ENCODE data around the gene MEF2C.

The MEF2C gene

DNA sequence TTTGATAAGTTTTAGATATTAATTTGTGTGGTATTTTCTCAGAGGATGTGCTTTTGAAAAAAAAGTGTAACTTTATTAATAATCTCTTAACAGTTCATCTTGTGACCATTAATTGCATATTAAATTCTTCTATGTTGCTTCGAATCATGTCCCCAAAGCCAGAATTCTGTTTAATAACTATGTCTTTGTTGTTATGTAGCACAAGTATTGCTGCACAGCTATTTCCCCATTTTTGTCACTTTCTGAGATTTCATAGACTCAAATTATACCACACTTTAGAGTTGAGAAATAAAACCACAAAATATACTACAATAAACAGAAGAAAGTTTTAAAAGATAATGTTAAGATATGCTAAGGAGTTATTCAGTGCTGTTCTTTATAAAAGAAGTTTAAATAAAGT, 2.8 kb downstream of the MEF2C start:
- peaks cover 32% of the 10 kb centered on the region for H3K27me3 Mint-ChIP-seq
- H3K4me3 Mint-ChIP-seq, result no peak overlapping the region
- no peaks in the 10 kb centered on the region for H3K36me3 Mint-ChIP-seq
- no peaks in the 10 kb centered on the region for H3K9me3 Mint-ChIP-seq
- peaks cover 22% of the 10 kb centered on the region for H3K4me1 Mint-ChIP-seq
- H3K27ac Mint-ChIP-seq, result no peak overlapping the region

DNA sequence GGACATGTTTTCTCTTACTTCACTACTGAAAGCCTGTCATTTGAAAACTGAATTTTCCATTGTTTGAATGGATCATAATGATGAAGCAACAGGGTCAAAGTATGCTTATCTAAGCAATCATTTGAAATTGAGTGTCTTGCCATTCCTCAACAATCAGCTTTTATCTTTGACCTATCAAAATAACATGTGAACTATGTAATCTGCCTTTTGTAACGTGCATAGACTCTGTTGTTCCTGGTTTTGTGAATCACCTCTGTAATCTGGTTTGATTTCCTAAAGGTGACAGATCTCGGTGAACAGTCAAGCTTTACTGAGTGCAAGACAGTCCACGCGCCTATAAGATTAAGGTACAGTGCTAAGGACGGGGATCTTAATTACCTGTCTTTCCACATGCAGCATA, 3.3 kb downstream of the MEF2C start:
- H3K9me3 Mint-ChIP-seq, result no peaks in the 10 kb centered on the region
- H3K4me3 Mint-ChIP-seq, result no peak overlapping the region
- no peaks in the 10 kb centered on the region for H3K36me3 Mint-ChIP-seq
- H3K27ac Mint-ChIP-seq, result no peak overlapping the region
- peaks cover 22% of the 10 kb centered on the region for H3K4me1 Mint-ChIP-seq
- H3K27me3 Mint-ChIP-seq, result peaks cover 32% of the 10 kb centered on the region

DNA sequence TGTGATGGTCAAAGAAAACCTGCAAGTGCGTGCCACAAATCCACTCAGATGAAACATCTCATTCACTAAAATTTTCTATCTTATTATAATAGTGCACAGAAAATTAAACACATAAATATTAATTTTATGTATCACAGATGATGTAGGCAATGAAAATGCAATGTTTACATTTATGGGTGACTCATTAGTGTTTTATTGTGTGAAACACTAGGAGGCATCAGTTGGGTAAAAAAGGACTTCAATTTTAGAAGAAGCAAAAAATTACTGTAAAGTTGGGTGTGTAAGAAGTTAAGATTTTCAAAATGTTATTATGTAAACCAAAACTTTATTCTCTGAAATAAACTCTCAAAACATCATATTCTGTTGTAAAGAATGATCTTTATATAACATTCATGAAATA, 4.0 kb downstream of the MEF2C start:
- no peaks in the 10 kb centered on the region for H3K9me3 Mint-ChIP-seq
- H3K4me3 Mint-ChIP-seq, result no peak overlapping the region
- peaks cover 26% of the 10 kb centered on the region for H3K27me3 Mint-ChIP-seq
- no peak overlapping the region for H3K27ac Mint-ChIP-seq
- H3K4me1 Mint-ChIP-seq, result peaks cover 16% of the 10 kb centered on the region
- no peaks in the 10 kb centered on the region for H3K36me3 Mint-ChIP-seq

DNA sequence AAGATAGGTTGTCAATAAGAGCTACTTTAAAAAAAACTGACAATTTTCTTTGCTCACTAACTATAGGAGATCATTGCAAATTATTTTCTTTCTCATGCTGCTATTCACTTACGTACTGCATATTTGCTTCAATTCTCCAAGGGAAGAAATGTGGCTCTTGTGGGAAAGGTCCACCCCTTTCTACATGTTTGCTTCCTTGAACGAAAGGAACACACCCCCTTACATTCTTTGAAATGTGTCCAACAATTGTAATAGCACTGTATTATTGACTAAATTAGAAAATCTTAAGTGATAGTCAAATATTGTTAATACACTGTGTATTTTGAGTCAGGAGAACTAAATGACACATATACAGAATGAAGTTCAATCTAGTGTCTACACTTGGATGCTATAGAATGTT, 5.2 kb downstream of the MEF2C start:
- no peaks in the 10 kb centered on the region for H3K36me3 Mint-ChIP-seq
- H3K4me3 Mint-ChIP-seq, result no peak overlapping the region
- H3K9me3 Mint-ChIP-seq, result no peaks in the 10 kb centered on the region
- H3K27ac Mint-ChIP-seq, result no peak overlapping the region
- peaks cover 20% of the 10 kb centered on the region for H3K27me3 Mint-ChIP-seq
- H3K4me1 Mint-ChIP-seq, result peaks cover 6% of the 10 kb centered on the region

DNA sequence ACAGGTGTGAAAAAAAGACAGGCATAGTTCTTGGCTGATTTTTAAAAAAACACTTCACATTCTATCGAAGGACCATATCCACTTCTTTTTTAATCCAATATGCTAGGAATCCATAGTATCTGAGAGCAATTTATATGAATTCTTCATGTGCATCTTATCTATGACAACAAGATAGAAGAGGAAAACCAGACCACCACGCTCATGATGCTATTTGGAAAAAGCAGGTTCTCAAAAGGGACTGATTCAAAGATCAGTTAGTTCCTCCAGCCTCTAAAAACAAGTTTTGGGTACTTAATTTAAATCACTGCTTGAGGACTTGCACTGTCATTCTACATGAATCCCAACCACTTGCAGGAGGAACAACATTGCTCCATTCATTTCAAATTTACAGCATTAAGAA, 6.3 kb downstream of the MEF2C start:
- Mint-ChIP-seq H3K9me3 (no peaks in the 10 kb centered on the region), H3K27ac (no peak overlapping the region), H3K36me3 (no peaks in the 10 kb centered on the region), H3K27me3 (peaks cover 12% of the 10 kb centered on the region), H3K4me3 (no peak overlapping the region), H3K4me1 (no peaks in the 10 kb centered on the region)

DNA sequence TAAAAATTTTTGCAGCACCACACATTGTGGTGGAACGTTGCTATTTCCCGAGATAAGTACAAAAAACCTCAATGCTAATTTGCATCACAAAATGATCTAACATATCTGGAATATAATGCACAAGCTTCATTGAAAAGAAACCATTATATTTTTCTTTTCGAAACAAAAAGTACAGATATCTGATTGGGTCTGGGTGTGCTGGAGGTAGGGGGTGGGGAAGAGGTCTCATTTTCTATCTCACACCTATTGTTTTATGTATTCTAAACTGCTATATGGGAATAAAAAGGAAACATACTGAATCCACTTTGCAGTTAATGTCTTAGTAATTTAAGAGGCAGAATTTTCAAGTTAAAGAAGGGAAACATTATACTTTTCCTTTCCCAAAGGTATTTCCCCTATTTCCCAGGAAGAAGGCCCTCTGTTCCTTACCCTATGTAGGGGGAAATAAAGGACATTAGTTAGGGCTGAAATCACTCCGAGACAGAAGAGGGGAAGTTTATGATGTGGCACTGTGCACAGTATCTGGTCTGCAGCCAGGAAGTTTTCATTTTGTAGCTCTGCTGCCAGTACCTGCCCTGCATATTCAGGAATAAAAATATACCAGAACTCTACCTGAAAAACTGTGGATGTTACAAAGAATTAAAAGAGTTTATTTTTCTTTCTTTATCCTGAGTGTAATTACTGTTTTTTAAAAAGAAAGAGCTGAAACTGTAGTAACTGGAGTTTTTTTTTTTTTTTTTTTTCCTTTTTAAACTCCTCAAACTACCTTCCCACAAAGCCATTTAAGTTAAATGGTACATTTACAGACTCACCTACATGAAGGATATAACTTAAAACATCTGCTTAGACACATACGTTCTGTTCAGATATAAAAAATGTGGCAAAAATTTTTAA, 7.4 kb downstream of the MEF2C start:
- Mint-ChIP-seq H3K4me1 (no peaks in the 10 kb centered on the region), H3K36me3 (no peaks in the 10 kb centered on the region), H3K9me3 (no peaks in the 10 kb centered on the region), H3K27ac (no peak overlapping the region), H3K4me3 (no peak overlapping the region), H3K27me3 (peaks cover 9% of the 10 kb centered on the region)

DNA sequence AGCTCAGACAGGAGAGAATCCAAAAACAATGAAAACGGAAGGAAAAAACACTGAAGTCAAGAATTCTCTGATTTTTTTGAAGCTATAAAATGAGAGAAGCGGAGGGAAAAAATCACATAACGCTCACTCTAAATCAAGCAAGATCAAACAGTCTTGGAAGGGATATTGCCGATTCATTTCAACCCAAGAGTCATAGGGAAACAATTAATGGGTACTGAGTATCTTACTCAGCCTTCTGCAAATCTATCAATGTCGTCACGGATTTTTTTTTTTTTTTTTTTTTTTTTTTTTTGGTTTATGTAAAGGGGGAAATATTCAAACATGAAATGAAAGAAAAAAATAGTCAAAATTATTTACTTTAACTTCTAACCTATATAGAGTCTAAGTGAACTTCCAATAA, 9.5 kb downstream of the MEF2C start:
- Mint-ChIP-seq H3K4me1 (no peaks in the 10 kb centered on the region), H3K27me3 (peaks cover 3% of the 10 kb centered on the region), H3K4me3 (no peak overlapping the region), H3K27ac (no peak overlapping the region), H3K36me3 (no peaks in the 10 kb centered on the region), H3K9me3 (no peaks in the 10 kb centered on the region)

DNA sequence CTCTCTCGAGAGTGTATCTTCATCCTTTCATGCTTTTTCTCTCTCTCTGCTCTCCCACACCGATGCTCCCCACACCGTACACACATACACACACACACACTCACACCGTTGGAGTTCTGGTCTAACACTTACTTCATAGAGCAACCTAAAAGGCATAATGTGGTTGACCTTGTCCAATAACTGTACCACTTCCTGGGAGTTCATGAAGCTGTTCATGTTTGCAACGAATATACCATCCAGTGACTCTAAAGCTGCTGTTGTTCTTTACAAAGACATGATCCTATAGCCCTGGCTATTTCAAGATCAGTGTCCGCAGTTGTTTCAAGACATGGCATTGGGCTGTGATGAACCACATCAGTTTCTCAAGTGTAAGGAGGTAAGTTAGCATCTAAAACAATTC, 10.0 kb downstream of the MEF2C start:
- H3K4me1 Mint-ChIP-seq, result no peaks in the 10 kb centered on the region
- no peak overlapping the region for H3K27ac Mint-ChIP-seq
- H3K4me3 Mint-ChIP-seq, result no peak overlapping the region

DNA sequence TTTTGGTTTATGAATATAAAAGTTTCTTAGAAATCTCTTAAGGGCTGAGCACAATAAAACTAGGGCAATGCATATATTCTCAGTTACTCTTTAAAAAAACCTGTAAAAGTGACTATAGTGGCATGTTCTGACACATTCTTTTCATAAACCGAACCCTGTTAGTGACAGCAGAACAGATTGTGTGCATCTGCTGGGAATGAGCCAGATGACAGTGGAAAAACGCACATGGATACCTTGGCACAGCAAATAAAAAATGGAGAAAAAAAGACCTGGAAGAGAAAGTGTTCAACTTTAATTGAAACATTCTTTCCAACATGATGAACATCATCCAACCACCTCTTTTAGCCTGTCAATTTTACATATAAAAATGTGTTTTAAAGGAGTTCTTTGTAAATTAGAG, 12.7 kb downstream of the MEF2C start:
- Mint-ChIP-seq H3K9me3 (no peaks in the 10 kb centered on the region), H3K4me1 (no peaks in the 10 kb centered on the region), H3K27ac (no peak overlapping the region), H3K27me3 (no peaks in the 10 kb centered on the region), H3K36me3 (no peaks in the 10 kb centered on the region), H3K4me3 (no peak overlapping the region)

More for the DNA sequence above, 10.0 kb downstream of the MEF2C start:
- Mint-ChIP-seq H3K9me3 (no peaks in the 10 kb centered on the region), H3K36me3 (no peaks in the 10 kb centered on the region), H3K27me3 (no peaks in the 10 kb centered on the region)

DNA sequence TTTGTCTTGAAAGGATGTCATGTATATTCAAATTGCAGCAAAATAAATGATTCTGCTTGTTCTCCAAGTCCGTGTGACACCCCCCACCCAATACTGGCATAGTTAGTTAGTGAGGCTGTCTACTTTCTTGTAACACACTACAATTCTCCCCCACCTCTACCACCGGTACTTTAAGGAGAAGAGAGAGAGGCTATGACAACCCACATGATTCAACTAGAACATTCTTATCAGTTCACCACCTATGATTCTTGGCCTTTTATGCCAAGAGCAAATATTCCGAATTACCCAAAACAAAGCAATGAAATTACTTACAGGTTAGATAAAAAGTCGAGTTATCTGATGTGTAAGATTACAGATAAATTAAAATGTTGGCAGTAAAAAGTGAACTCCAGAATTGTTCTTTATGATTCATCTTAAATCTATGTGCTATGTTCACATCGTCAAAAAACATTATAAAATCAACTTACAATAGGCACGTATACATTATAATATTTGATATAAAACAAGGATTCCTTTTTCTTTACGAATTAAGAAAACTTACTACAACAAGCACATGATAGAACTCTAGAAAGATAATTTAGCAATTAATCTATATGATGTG, 14.4 kb downstream of the MEF2C start:
- Mint-ChIP-seq H3K36me3 (no peaks in the 10 kb centered on the region), H3K27me3 (no peaks in the 10 kb centered on the region), H3K9me3 (no peaks in the 10 kb centered on the region), H3K27ac (no peak overlapping the region), H3K4me1 (no peaks in the 10 kb centered on the region), H3K4me3 (no peak overlapping the region)

DNA sequence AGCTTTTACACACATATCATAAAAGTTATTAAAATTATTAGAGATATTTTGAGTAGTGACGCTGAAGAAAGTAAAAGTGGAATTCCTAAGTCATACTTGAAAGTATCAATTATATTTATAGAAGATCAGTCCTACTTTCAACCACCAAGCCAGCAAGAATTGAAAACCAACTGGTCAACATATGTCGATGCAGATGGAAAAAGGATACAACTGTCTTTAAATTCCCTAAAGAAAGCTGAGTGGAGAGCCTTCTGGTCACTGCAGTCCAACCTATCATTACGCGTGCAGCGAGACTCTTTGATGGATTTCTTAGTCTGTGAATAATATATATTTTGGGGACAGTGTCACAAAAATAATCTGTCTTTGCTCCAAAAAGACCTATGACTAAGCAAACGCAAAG, 15.3 kb downstream of the MEF2C start:
- H3K4me3 Mint-ChIP-seq, result no peak overlapping the region
- no peak overlapping the region for H3K27ac Mint-ChIP-seq
- no peaks in the 10 kb centered on the region for H3K4me1 Mint-ChIP-seq
- no peaks in the 10 kb centered on the region for H3K27me3 Mint-ChIP-seq
- no peaks in the 10 kb centered on the region for H3K9me3 Mint-ChIP-seq
- H3K36me3 Mint-ChIP-seq, result no peaks in the 10 kb centered on the region

DNA sequence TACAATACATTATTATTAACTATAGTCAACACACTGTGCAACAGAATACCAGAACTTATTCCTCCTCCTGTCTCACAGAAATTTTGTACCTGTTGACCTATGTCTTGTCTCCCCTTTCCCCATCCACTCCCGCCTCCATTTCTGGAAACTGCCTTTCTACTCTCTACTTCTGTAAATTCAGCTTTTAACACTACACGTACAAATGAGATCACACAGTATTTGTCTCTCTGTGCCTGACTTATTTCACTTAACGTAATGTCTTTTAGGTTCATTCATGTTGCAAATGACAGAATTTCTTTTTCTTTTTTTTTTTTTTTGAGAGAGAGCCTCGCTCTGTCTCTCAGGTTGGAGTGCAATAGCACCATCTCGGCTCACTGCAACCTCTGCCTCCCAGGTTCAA, 19.5 kb downstream of the MEF2C start:
- Mint-ChIP-seq H3K4me1 (no peaks in the 10 kb centered on the region), H3K4me3 (no peak overlapping the region), H3K27ac (no peak overlapping the region), H3K27me3 (no peaks in the 10 kb centered on the region), H3K9me3 (no peaks in the 10 kb centered on the region), H3K36me3 (no peaks in the 10 kb centered on the region)

DNA sequence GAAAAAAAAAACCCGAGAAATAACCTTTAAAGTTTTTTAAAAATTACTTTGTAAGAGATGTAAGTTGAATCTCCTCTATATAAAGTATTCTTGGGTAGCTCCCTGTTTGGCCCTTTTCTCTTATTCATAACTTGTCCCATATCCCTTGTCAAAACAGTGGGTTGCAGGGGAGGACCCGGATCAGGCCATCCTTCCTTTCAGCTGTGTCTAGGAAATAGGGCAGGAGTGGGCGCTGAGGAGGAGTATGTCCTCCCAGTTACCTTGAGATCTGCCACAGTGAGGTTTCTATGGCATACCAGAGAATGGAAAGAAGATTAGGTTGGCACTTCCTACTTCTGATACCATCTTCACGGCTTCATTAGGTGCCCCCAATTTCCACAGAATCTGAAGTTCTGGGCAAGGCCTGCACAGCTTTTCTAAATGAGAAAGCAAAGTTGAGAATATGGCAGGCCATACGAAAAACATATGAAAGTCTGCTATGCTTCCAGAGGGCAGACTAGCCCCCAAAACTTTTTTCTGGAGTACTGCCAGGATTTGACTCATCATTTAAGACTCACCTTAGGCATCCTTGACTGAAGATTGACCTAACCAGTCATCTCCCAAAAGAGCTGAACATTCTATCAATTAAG, 20.3 kb downstream of the MEF2C start:
- Mint-ChIP-seq H3K4me3 (no peak overlapping the region), H3K27me3 (no peaks in the 10 kb centered on the region), H3K4me1 (no peaks in the 10 kb centered on the region), H3K9me3 (no peaks in the 10 kb centered on the region), H3K36me3 (no peaks in the 10 kb centered on the region), H3K27ac (no peak overlapping the region)

DNA sequence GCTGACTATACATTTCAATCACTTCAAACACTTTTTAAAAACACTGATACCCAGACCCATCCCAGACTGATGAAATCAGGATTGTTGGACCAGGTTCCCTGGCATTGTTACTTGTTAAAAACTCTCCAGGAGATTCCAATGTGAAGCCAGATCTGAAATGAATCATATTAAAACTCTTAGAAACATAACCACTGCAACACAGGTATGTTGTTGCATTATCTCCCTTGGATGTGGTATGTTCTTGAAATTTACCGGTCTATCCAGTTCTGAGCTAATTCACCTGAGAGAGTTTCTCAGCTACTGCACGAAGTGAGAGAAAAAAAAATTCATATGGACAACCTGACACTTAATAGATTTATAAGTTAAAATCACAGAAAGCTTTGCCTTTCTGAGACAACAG, 21.8 kb downstream of the MEF2C start:
- Mint-ChIP-seq H3K4me3 (no peak overlapping the region), H3K36me3 (no peaks in the 10 kb centered on the region), H3K27ac (no peak overlapping the region), H3K27me3 (no peaks in the 10 kb centered on the region), H3K4me1 (no peaks in the 10 kb centered on the region), H3K9me3 (no peaks in the 10 kb centered on the region)

DNA sequence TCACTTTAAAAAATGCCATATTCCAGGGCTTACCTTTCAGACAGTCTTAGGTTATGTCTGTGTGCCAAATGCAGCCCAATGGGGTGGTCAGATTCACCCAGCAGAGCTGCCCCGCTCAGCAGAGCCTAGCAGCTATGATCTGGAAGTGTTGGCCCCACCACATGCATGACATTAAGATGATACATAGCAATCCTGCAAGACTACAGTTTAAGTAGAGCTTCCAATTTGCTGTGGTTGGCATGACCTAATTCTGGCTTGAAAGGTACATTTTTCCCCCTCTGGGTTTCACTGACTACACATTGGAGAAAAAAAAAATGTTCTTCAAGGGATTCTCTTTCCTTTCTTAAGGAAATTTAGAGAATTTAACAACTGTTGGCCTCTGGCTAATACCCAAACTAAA, 22.5 kb downstream of the MEF2C start:
- no peaks in the 10 kb centered on the region for H3K27me3 Mint-ChIP-seq
- no peaks in the 10 kb centered on the region for H3K36me3 Mint-ChIP-seq
- no peak overlapping the region for H3K27ac Mint-ChIP-seq
- H3K9me3 Mint-ChIP-seq, result peaks cover 5% of the 10 kb centered on the region
- H3K4me3 Mint-ChIP-seq, result no peak overlapping the region
- H3K4me1 Mint-ChIP-seq, result no peaks in the 10 kb centered on the region

DNA sequence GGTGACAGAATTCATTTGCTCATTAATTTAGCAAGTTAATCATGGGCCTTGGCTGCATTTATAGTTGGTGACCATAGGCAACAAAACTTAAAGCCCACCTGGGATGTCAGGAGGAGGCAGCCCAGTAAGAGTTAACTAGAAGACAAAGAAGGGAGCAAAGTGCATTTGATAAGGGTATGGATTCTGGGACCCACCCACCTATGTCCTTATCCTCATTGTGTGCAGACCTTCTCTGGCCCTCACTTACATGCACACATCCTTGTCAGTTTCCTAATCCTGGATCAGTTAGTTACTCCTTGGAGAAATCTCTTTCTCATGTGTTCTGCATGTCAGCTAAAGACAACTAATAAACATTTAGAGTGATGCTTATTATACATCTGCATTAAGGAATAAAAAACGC, 24.6 kb downstream of the MEF2C start:
- Mint-ChIP-seq H3K27me3 (no peaks in the 10 kb centered on the region), H3K4me3 (no peak overlapping the region), H3K36me3 (no peaks in the 10 kb centered on the region), H3K27ac (no peak overlapping the region), H3K9me3 (peaks cover 5% of the 10 kb centered on the region), H3K4me1 (no peaks in the 10 kb centered on the region)
